HG03571 (cell line): Measurements from ENCODE around the gene TRIM56.
"Not testable (repeated sequence)": the region's sequence is repeated elsewhere in the genome, so short reads cannot be mapped to it uniquely, and the experiment has no call there.

Experiments
- ATAC-seq: cut with Tn5 transposase; IDR thresholded peaks from one replicate; pipeline ENCODE4 v1.9.1; 2021; ENCODE audit not compliant: unreplicated experiment

TRIM56 gene, protein sequence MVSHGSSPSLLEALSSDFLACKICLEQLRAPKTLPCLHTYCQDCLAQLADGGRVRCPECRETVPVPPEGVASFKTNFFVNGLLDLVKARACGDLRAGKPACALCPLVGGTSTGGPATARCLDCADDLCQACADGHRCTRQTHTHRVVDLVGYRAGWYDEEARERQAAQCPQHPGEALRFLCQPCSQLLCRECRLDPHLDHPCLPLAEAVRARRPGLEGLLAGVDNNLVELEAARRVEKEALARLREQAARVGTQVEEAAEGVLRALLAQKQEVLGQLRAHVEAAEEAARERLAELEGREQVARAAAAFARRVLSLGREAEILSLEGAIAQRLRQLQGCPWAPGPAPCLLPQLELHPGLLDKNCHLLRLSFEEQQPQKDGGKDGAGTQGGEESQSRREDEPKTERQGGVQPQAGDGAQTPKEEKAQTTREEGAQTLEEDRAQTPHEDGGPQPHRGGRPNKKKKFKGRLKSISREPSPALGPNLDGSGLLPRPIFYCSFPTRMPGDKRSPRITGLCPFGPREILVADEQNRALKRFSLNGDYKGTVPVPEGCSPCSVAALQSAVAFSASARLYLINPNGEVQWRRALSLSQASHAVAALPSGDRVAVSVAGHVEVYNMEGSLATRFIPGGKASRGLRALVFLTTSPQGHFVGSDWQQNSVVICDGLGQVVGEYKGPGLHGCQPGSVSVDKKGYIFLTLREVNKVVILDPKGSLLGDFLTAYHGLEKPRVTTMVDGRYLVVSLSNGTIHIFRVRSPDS

DNA sequence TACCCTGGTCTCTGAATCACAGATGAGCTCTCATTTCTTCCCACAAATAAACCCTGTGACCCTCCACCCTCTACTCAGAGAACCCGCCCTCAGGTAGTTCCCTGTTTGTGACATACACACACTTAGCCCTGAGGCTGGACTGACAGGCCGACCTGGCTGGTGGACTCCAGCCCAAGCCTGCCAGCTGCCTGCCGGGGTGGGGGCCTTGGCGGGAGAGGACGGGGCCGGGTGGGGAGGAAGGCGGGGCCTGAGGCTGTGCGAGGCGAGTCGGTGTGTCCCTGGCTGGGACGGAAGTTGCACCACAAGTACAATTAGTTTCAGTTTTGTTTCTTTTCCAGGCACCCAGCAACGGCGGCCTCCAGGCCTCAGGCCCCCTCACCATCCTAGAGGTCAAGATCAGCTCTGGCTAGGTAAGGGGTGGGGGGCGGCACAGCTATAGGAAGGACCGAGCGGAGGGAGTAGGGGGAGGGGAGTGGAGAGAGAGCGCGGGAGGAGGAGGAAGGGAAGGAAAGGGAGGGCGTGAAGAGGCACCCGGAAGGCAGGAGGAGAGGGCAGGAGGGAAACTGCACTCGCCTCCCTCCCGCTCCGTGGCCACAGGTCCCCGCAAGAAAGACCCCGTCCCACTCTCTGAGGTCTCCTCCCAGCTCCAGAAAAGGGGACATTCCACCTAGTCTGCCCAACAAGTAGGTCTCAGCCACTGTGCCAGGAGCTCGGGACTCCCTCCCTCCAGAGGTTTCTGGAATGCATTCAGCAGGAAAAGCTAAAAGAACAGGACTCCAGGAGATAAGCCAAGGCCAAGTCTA, at the start of gene TRIM56:
Gene TRIM56 (plus strand): TSS at position 320 of the 803 bp plus-strand sequence. CDS start 1,832 bp downstream, outside the sequence.
- peak; percentile 78 for ATAC-seq

DNA sequence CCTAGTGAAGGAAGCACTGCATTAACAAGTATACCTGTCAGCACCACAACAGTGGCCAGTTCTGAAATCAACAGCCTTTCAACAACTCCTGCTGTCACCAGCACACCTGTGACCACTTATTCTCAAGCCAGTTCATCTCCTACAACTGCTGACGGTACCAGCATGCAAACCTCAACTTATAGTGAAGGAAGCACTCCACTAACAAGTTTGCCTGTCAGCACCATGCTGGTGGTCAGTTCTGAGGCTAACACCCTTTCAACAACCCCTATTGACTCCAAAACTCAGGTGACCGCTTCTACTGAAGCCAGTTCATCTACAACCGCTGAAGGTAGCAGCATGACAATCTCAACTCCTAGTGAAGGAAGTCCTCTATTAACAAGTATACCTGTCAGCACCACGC, 49.3 kb upstream of the TRIM56 start:
- no peak for ATAC-seq

DNA sequence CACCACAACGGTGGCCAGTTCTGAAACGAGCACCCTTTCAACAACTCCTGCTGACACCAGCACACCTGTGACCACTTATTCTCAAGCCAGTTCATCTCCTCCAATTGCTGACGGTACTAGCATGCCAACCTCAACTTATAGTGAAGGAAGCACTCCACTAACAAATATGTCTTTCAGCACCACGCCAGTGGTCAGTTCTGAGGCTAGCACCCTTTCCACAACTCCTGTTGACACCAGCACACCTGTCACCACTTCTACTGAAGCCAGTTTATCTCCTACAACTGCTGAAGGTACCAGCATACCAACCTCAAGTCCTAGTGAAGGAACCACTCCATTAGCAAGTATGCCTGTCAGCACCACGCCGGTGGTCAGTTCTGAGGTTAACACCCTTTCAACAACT, 44.0 kb upstream of the TRIM56 start:
- ATAC-seq, result not testable (repeated sequence)

DNA sequence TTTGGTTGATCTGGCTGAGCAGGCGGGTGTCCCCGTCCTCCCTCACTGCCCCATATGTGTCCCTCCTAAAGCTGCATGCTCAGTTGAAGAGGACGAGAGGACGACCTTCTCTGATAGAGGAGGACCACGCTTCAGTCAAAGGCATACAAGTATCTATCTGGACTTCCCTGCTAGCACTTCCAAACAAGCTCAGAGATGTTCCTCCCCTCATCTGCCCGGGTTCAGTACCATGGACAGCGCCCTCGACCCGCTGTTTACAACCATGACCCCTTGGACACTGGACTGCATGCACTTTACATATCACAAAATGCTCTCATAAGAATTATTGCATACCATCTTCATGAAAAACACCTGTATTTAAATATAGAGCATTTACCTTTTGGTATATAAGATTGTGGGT, 26.9 kb upstream of the TRIM56 start:
- no peak for ATAC-seq

DNA sequence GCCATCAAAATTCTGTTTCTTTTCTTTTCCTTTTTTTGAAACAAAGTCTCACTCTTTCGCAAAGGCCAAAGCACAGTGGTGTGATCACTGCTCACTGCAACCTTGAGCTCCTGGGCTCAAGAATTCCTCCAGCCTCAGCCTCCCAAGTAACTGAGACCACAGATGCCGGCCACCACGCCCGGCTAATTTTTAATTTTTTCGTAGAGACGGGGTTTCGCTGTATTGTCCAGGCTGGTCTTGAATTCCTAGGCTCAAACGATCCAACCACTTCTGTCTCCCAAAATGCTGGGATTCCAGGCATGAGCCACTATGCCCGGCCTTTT, 25.7 kb upstream of the TRIM56 start:
- ATAC-seq, result no peak

DNA sequence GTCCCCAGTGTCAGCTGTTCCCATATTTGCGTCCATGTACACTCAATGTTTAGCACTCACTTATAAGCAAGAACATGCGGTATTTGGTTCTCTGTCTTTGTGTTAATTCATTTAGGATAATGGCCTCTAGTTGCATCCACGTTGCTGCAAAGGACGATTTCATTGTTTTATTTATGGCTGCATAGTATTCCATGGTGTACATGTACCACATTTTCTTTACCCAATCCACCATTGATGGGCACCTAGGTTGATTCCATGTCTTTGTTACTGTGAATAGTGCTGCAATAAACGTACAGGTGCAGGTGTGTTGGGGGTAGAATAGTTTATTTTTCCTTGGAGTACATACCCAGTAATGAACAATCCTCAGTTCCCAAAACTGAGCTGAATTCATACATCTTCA, 24.3 kb upstream of the TRIM56 start:
- ATAC-seq, result no peak

DNA sequence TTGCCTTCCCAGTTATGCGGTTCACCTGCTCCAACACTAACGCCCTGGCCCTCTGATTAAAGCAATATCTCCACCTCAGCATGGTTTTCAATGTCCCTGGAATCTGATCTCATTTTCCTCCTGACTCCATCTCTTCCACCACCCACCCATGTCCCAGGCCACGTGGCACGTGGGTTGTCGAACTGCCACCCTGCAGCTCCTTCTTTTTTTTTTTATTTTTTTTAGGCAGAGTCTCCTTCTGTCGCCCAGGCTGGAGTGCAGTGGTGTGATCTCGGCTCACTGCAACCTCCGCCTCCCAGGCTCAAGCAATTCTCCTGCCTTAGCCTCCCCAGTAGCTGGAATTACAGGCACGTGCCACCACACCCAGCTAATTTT, 21.1 kb upstream of the TRIM56 start:
- not testable (repeated sequence) for ATAC-seq

DNA sequence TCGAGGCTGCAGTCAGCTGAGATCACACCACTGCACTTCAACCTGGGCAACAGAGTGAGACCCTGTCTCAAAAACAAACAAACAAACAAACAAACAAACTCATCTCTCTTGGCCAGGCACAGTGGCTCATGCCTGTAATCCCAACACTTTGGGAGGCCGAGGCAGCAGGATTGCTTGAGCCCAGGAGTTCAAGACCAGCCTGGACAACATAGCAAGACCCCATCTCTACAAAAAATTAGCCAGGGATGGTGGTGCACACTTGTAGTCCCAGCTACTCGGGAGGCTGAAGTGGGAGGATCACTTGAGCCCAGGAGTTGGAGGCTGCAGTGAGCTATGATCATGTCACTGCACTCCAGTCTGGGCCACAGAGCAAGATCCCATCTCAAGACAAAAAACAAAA, 20.1 kb upstream of the TRIM56 start:
- ATAC-seq, result not testable (repeated sequence)

DNA sequence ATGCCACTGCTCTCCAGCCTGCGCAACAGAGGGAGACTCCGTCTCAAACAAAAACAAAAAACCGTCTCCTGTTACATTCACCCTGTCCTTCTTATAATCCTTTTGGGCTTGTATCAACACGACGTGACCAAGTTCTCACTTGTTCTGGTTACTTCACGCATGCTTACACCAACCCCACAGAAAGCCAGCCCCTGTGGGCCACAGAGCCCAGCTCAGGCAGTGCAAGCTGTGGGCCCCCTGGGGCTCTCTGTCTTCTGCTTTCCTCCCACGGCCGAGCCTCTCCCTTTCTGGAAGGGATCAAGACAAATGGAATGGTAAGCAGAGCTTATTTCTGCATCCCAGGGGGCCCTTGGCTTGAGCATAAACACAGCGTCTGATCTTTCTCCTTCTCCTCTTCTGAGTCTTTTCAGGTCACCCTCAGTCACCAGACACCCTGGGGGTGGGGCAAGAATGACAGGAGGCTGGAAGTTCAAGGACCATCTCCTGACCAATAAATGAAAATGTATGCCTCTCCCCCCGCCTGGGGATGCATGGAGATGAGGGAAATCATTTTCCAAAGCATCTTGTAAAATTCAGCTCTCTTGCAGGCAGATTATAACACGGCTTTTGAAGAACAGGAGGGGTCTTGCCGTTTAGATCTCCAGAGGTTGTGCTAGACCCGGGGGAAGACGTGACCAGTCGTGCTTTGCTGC, 19.0 kb upstream of the TRIM56 start:
- ATAC-seq, result no peak

DNA sequence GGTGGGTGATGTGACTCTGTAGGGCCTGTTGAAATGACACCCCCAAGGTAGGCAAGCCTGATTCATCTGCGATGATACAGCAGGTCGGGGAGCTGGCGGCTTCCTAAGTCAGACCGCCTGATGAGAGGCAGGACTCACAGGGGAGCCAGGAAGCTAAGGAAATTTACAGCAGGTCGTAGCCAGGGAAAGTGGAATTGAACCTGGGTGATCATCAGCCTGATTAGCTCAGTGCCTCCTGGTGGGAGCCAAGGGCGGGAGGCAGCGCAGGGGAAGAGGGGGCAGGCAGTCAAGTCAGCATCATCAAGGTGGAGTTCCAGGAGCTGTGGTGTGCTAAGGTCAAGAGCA, 18.5 kb upstream of the TRIM56 start:
- no peak for ATAC-seq

DNA sequence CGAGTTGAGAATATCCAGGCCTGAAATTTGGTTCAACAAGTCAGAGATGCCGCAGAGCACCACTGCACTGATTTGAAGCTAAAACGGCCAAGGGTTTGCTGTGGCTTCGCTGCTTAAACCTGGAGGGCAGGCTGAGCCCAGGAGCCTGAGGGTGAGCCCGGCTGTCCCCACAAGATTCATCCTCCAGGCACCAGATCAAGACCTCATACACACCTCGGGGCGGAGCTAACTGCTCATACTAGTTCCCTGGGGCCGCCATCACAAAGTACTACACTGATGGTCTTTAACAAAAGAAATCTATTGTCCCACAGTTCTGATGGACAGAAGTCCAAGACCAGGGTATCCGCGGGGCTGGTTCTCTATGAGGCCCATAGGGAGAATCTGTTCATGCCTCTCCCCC, 16.9 kb upstream of the TRIM56 start:
- no peak for ATAC-seq

DNA sequence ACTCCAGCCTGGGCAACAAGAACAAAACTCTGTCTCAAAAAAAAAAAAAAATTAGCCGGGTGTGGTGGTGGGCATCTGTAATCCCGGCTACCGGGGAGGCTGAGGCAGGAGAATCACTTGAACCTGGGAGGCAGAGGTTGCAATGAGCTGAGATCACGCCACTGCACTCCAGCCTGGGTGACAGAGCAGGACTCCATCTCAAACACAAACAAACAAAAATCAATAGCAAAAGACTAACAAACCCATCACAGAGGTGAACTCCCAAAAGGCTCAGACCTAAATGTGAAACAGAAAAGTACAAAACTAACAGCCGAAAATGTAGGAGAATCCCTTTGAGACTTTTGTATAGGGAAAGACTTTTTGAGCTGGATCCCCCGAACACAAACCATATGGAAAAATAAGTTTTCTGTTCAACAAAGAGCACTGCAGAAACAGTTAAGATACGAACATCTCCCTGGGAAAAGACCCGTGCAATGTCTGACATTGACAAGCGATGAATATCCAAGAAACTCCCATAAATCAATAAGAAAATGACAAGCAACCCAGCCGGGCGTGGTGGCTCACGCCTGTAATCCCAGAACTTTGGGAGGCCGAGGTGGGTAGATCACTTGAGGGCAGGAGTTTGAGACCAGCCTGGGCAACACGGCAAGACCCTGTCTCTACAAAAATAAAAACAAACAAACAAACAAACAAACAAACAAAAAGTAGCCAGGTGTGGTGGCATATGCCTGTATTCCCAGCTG, 13.7 kb upstream of the TRIM56 start:
- not testable (repeated sequence) for ATAC-seq

DNA sequence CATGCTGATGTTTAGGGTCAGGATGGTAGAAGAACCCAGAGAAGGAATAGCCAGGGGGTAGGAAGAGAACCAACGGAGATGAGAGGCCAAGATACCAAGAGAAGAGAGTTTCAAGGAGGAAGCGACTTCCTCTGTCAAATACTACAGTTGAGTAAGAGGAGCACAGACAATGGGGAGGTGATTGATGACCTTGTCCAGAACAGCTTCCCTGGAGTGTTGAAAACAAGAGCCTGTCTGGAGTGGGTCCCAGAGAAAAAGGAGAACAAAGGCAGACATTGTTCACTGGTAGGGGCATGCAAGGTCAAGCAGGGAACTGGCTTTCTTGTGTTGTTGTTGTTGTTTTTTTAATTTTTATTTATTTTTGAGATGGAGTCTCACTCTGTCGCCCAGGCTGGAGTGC, 9.6 kb upstream of the TRIM56 start:
- no peak for ATAC-seq

DNA sequence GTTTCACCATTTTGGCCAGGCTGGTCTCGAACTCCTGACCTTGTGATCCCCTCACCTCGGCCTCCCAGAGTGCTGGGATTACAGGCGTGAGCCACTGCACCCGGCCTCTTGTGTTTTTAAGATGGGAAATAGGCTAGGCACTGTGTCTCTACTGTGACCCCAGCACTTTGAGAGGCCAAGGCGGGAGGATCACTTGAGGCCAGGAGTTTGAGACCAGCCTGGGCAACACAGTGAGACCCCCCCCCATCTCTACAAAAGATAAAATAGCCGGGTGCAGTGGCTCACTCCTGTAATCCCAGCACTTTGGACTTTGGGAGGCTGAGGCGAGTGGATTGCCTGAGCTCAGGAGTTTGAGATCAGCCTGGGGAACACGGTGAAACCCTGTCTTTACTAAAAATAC, 9.1 kb upstream of the TRIM56 start:
- ATAC-seq, result not testable (repeated sequence)

DNA sequence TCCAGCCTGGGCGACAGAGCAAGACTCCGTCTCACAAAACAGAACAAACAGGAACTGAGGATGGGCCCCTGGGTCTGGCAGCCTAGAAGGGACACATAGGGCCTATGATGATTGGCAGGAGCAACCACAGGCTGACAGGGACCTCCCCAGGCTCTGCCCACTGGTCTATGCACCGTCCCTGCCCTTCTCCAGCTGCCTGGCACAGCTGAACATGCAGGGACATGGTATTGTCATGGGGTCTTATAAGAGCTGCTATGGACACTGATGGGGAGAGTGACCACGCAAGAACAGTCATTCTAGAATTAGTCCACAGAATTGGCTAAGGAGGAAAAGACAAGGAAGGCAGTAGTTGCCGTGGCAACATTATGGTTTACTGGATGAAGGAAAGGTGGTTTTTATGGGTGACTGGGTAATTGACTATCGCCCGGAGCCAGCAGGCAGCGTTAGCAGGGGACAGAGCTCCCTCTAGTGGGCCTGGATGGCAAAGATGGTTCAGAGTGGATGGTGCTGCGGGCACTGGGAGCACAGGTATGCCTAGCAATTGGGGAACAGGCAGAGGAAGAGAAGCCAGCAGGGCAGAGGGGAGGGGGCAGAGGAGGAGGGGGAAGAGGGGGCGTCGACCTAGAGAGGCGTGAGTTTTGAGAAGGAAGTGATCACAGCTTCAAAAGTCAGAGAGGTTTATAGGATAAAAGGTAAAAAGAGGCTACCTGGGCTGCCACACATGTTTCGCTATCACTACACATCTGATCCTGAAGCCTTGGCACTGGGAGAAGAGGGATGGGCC, 7.8 kb upstream of the TRIM56 start:
- no peak for ATAC-seq

DNA sequence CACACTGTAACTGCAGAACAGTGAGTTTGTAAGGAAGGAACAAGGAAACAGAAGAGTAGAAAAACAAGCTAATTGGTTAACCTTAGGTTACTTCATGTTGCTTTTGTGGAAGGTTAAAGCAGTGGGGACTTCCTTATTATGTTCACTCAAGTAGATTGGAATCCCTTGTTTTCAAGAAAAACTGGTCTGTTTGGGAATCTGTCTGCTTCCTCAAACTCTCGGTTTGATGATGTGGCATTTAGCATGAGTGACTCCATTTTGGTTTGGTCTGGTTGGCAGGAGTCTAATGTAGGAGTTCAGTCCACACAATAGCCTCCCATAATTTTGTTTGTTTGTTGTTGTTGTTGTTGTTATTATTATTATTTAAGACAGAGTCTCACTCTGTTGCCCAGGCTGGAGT, 3.8 kb upstream of the TRIM56 start:
- ATAC-seq, result no peak

DNA sequence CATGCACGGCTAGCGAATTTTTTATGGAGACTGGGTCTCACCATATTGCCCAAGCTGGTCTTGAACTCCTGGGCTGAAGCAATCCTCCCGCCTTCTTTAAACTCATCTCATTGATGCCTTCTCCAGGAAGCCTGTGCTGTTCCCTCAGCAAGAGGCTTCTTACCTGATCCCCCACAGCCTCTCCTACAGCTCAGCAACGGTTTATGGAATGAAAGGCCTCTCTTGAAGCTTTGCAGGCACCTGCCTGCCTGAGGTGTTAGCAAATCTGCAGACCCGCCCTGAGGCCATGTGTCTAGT, 468 bp upstream of the TRIM56 start:
- ATAC-seq, result no peak

DNA sequence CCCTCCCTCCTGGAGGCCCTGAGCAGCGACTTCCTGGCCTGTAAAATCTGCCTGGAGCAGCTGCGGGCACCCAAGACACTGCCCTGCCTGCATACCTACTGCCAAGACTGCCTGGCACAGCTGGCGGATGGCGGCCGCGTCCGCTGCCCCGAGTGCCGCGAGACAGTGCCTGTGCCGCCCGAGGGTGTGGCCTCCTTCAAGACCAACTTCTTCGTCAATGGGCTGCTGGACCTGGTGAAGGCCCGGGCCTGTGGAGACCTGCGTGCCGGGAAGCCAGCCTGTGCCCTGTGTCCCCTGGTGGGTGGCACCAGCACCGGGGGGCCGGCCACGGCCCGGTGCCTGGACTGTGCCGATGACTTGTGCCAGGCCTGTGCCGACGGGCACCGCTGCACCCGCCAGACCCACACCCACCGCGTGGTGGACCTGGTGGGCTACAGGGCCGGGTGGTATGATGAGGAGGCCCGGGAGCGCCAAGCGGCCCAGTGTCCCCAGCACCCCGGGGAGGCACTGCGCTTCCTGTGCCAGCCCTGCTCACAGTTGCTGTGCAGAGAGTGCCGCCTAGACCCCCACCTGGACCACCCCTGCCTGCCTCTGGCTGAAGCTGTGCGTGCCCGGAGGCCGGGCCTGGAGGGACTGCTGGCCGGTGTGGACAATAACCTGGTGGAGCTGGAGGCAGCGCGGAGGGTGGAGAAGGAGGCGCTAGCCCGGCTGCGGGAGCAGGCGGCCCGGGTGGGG, 2.2 kb downstream of the TRIM56 start:
- ATAC-seq, result no peak

DNA sequence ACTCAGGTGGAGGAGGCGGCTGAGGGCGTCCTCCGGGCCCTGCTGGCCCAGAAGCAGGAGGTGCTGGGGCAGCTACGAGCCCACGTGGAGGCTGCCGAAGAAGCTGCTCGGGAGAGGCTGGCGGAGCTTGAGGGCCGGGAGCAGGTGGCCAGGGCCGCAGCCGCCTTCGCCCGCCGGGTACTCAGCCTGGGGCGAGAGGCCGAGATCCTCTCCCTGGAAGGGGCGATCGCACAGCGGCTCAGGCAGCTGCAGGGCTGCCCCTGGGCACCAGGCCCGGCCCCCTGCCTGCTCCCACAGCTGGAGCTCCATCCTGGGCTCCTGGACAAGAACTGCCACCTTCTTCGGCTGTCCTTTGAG, 2.8 kb downstream of the TRIM56 start:
- ATAC-seq, result no peak
